ENCODE measurements around the gene CDHR2.

DNA sequence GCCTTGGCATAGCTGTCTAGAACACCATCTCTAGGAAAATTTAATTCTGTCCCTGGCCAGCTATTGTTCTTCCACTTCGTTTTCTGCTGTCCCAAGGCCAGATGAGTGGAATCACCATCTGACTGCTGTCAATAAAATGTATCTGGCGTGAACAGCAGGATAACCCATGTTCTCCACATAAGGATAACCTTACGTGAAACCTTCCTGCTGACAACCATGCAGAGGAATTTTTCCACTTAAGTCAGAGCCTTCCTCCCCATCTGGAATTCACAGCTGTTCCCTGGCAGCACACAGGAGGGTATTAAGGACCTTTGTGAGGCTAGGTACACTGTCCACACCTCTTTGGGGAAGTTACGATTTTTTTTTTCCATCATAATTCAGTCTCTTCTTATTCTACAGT lies 40.5 kb upstream of the CDHR2 start:
- TF ChIP-seq, protein P1, sequence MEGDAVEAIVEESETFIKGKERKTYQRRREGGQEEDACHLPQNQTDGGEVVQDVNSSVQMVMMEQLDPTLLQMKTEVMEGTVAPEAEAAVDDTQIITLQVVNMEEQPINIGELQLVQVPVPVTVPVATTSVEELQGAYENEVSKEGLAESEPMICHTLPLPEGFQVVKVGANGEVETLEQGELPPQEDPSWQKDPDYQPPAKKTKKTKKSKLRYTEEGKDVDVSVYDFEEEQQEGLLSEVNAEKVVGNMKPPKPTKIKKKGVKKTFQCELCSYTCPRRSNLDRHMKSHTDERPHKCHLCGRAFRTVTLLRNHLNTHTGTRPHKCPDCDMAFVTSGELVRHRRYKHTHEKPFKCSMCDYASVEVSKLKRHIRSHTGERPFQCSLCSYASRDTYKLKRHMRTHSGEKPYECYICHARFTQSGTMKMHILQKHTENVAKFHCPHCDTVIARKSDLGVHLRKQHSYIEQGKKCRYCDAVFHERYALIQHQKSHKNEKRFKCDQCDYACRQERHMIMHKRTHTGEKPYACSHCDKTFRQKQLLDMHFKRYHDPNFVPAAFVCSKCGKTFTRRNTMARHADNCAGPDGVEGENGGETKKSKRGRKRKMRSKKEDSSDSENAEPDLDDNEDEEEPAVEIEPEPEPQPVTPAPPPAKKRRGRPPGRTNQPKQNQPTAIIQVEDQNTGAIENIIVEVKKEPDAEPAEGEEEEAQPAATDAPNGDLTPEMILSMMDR (IDR thresholded peaks at IDR 0.05) = no peak
- TF ChIP-seq POLR2A (IDR thresholded peaks at IDR 0.05) = no peak
